ENCODE data around the gene ZNF816.
A peak's percentile ranks its signal among the peaks of the same experiment; 100 is the strongest.
"Not testable (repeated sequence)": the region's sequence is repeated elsewhere in the genome, so short reads cannot be mapped to it uniquely, and the experiment has no call there.

The ZNF816 gene

GRCh38 chr19:52924641-52925040, 38.0 kb downstream of the ZNF816 start:
- not testable (repeated sequence) for DNase-seq (ENCODE audit: low read depth)

GRCh38 chr19:52923778-52924593, 38.7 kb downstream of the ZNF816 start:
- no peak for DNase-seq (ENCODE audit: low read depth)

- DNase-seq (ENCODE audit: low read depth): peak; percentile 51
Observed at GRCh38 chr19:52922841-52923777, 39.6 kb downstream of the ZNF816 start, which contains the start of gene ZNF888. Gene ZNF888, minus strand, starts transcription at chr19:52923428. Its CDS starts 5,555 bp downstream, at chr19:52917873.

- DNase-seq (ENCODE audit: low read depth): no peak
Observed at GRCh38 chr19:52917531-52917930, 45.1 kb downstream of the ZNF816 start.

- no peak for DNase-seq (ENCODE audit: low read depth)
Observed at GRCh38 chr19:52910648-52911047, 52.0 kb downstream of the ZNF816 start.

- DNase-seq (ENCODE audit: low read depth): not testable (repeated sequence)
Observed at GRCh38 chr19:52904052-52904780, 58.5 kb downstream of the ZNF816 start.

- no peak for DNase-seq (ENCODE audit: low read depth)
Observed at GRCh38 chr19:52901842-52902241, 60.8 kb downstream of the ZNF816 start.

Data from GM04504 (cell line).